CD4-positive, alpha-beta T cell treated with Interleukin-17A for 4 hours (primary cell): ENCODE measurements around the gene CXorf51A.
"Not testable (repeated sequence)": the region's sequence is repeated elsewhere in the genome, so short reads cannot be mapped to it uniquely, and the experiment has no call there.

Experiments used
- DNase-seq: peaks from one replicate; pipeline ENCODE4 v3.0.0-alpha.2; 2020; ENCODE audit warnings: mixed read lengths

CXorf51A gene

GRCh38 chrX:146814644-146815043, at the start of gene CXorf51A:
TSS of gene CXorf51A (minus strand) at chrX:146814744. CDS start at chrX:146814723, 21 bp downstream.
- DNase-seq: not testable (repeated sequence)

GRCh38 chrX:146863566-146863965, 49.0 kb upstream of the CXorf51A start:
- DNase-seq: no peak

- no peak for DNase-seq
These were observed 39.7 kb upstream of the CXorf51A start for GRCh38 chrX:146854281-146854680.

DNA sequence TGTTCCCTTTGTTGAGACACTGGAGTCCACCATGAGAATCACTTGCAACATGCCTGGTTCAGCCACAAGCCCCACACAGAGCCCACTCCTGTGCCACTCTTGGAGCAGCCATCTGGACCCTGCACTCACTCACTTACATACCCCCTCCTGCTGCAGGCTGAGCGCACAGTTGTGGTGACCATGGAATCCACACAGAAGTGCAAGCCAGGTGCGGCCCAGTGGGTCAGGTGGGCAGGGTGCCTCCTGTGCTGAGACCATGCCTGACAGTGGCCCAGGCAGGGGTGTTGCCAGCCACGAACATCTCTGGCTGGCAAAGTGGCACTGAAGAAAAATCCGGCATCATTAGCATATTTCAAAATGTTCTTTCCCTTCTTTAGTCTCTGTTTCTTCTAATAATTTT, 17.4 kb upstream of the CXorf51A start:
- no peak for DNase-seq

GRCh38 chrX:146809471-146809870, 5.1 kb downstream of the CXorf51A start, which contains the start of gene CXorf51B:
TSS of gene CXorf51B (plus strand) at chrX:146809771. CDS start at chrX:146809792, 21 bp downstream.
- not testable (repeated sequence) for DNase-seq
